SHP77 treated with DMSO at 0.1 percent for 48 hours (cell line): Measurements from ENCODE around the gene TINCR.
"Not testable (repeated sequence)": the region's sequence is repeated elsewhere in the genome, so short reads cannot be mapped to it uniquely, and the experiment has no call there.

Experiments
- DNase-seq: peaks from one replicate; lab custom pipeline; 2025; lab: John Stamatoyannopoulos, UW

The TINCR gene

GRCh38 chr19:5558101-5558621 lies 9.6 kb downstream of the TINCR start:
- no peak for DNase-seq

- DNase-seq, result no peak
Measured at GRCh38 chr19:5557691-5558090, 10.1 kb downstream of the TINCR start.

DNA sequence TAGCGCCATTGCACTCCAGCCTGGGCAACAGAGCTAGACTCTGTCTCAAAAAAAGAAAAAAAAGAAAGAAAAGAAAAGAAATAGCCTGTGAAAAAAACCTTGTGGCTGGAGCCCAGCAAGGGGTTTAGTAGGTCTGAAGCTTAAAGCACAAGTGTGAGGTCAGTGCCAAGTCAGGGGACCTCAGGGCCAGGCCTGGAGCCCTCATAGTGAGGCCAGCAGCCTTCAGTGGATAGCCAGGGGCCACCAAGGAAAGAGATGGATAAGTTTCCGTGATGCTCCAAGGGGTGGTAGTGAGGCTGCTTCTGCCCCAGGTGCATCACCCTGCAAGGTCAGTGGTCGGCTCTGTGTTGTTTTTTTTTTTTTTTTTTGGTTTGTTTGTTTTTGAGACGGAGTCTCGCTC lies 12.9 kb downstream of the TINCR start:
- DNase-seq, result no peak

- no peak for DNase-seq
Measured at GRCh38 chr19:5553892-5554291, 13.9 kb downstream of the TINCR start.

DNA sequence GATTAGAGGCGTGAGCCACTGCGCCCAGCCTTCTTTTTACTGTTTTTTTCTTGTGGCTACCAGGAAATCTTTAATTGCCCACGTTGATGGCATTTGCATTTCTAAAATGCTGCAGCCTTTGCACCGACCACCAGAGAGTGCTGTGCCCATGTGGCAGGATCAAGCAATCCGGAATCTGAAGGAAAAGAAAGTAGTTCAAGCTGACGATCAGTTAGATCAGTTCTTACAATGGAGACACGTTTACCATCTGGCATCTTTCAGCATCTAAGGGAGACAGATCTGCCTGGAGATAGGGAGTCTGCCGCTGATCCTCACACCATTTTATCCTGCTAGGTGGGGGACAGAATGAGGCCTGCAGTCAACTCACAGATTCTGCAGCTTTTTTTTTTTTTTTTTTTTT lies 19.9 kb downstream of the TINCR start:
- DNase-seq, result peak; percentile 7

GRCh38 chr19:5545984-5546383 lies 21.8 kb downstream of the TINCR start:
- DNase-seq, result no peak

GRCh38 chr19:5545051-5545450 lies 22.7 kb downstream of the TINCR start:
- no peak for DNase-seq

- no peak for DNase-seq
Measured at GRCh38 chr19:5542665-5543064, 25.1 kb downstream of the TINCR start.

DNA sequence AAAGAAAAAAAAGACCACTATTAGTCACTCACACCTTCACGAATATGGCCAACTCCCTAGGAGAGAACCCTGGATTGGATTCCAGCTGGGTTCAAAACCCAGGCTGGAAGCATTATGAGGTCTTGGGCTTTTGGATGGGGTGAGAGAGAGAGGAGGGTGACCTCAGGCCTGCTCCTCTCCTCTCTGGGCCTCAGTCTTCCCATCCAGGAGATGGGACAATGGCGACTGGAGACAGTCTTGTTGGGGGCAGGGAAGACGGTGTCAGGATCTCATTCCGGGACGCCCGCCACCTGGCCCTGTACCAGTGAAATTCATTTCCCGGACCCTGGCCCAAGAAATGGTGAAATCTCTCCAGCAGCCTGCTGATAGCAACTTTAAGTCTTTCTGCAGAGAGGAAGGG lies 26.3 kb downstream of the TINCR start:
- no peak for DNase-seq

DNA sequence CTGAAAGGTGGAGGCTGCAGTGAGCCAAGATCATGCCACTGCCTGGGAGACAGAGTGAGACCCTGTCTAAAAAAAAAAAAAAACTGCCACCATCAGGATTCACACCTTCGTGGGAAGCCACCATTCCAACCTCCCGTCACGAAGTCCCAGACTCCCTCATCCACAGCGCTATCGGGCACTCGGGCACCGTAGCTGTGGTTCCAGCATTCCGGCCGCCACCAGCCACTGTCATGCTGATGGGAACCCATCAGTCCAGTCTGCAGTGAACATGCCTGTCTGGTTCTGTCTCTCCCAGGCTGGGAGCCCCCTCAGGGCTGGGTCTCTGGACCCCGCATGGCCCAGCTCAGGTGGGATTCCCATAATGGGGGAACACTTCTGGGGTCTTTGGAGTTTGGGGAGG lies 27.5 kb downstream of the TINCR start:
- no peak for DNase-seq

DNA sequence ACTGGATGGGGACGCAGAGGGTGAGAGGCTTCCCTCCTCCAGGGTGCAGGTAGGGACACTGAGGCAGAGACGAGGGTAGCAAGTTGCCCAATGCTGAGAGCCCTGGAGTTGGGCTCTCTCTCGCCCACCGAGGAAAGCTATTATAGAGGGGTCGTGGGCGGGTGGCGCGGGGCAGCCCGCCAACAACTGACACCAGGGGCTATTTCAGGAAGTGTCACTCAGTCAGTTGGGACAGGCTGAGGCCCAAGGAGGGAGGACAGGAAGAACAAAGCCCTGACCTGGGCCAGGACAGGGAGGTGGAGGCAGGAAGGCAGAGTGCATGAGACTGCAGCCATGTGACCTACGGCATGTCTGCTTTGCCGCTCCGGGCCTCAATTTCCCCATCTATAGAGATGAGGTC lies 29.9 kb downstream of the TINCR start:
- DNase-seq, result no peak

- DNase-seq, result not testable (repeated sequence)
Measured at GRCh38 chr19:5536982-5537579, 30.7 kb downstream of the TINCR start.

DNA sequence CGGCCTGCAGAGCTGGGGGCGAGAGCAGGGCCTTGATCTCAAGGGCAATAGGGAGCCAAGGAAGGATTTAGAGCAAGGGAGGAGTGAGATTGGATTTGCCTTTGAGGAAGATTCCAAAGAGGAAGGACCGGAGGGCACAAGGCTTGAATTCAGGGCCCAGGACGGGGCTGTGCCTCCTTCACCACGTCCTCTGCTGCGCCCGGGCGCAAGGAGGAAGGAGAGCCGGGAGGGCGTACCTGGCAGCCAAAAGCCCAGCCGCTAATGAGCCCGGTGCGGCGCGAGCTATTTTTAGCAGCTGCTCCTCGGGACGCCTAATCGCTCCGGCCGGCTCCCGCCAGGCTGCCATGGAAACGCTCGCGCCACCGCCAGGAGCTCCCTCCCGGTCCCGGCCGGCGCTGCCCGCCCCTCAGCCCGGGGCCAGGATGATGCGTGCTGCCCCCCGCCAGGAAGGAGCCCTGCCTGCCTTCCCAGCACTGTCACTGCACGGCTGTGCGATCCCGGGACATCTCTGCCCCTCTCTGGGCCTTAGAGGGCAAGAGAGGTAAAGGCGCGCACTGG lies 31.3 kb downstream of the TINCR start:
- no peak for DNase-seq

DNA sequence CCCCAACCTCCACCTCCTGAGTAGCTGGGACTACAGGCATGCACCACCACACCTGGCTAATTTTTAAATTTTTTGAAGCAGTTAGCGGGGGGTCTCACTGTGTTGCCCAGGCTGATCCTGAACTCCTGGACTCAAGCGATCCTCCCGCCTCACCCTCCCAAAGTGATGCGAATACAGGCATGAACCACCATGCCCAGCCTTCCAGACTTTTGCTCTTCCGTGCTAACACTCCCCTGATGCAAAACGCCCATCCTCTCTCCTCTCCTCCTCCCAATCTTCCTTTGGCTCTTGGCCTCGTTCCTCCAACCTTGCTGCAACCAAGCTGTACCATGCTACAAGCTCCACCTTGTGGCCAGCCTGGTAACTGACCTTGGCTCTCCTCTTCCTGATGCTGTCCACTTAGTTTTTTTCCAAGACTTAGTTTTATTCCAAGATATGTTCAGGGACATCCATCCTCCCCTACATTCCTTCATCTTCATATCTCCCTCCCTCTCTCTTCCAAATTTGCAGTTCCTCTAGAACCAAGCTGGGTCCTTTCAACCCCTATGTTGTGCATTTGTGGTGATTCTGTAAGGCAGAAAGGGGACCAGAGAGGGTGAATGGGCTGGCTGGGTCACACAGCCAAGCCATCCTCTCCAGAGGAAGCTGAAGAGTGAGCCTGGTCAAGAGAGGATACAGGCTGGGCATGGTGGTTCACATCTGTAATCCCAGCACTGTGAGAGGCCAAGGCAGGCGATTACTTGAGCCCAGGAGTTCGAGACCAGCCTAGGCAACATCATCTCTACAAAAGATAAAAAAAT lies 32.8 kb downstream of the TINCR start:
- DNase-seq, result no peak

DNA sequence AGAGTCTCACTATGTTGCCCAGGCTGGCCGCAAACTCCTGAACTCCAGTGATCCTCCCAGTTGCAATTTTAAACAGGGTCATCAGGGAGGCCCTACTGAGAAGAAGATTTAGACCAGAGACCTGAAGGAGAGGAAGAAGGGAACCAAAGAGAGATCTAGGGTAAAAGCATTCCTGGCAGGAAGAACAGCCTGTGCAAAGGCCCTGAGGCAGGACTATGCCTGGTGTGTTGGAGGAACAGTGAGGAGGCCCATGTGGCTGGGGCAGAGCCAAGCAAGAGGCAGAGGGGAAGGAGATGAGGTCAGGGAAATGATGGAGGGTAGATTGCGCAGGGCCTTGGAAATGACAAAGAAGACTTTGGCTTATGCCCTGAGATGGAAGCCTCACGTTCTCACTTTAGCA lies 34.5 kb downstream of the TINCR start:
- DNase-seq, result no peak

- no peak for DNase-seq
Measured at GRCh38 chr19:5530701-5531100, 37.1 kb downstream of the TINCR start.

- no peak for DNase-seq
Measured at GRCh38 chr19:5526691-5527090, 41.1 kb downstream of the TINCR start.

DNA sequence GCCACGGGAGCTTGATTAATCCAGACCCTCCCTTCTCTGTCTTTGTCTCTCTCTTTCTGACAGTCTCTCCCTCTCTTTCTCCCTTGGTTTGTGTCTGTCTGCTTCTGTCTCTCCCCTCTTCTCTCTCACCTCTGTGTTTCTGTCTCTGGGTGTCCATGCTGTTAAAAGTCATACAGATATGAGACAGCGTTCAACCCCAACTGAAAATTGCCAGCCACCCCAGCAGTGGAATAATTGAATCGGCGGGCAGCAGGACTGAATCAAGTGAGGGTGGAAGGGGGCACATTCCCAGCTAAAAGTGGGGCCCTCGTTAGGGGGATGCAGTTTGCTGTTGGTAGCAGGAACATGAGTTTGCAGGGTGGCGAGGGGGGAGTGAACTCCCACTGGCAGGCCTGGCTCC lies 43.7 kb downstream of the TINCR start:
- no peak for DNase-seq

DNA sequence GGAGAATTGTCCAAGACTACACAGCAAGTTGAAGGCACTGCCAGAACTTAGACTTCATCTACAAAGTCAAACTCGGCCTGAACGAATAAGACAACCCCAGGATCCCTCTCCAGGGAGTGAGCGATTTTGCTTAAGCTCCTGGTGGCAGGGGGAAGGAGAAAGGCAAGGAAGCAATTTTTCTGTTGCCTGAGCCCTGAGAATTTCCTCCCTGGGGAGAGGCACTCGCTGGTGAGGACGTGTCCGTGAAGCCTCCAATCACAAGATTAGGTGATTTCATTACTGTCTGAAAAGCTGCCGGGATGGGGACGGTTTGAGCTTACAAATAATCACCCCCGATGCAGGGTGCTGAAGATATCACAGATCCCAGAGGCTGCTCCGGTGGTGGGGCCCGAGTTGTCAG lies 45.6 kb downstream of the TINCR start:
- DNase-seq, result no peak

- no peak for DNase-seq
Measured at GRCh38 chr19:5520501-5520900, 47.3 kb downstream of the TINCR start.

- DNase-seq, result no peak
Measured at GRCh38 chr19:5519076-5519475, 48.7 kb downstream of the TINCR start.

DNA sequence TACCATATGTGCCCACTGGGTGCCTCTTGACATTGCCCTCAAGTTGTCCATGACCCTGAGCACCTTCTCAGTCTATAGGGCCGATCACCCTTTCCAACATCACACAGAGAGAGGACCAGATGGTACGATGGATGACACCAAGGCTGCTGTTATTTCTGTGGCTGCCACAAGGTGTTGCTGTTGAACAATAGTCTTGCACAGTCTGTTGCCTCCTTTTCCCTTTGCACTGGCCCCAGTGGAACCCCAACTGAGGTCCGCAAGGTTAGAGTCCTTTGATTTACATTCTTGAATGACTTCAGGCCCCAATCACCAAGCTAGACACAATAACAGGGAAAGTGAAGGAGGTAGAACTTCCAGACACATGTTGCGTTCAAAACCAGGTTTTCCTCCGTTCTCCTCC lies 52.0 kb downstream of the TINCR start:
- DNase-seq, result no peak

DNA sequence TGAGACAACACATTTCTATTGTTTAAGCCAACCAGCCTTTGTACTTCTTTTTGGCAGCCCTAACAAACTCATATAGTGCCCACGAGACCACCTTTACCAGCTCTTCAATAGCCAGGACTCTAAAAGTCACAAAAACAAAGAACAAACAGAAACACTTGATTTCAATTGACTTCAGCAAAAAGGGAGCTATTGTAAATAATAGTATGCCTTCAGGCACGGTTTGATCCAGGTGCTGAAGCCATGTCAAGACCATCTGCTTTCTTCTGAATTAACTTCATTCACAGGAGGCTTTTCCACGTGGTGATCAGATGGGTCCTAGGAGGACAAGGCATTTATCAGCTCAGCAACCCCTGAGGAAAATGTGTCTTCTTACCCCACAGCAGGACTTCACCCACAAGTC lies 53.8 kb downstream of the TINCR start:
- DNase-seq, result no peak
